ENCODE data around the gene MATN1. TPM values are rescaled to one million over a fixed set of nuclear protein-coding genes. Genes with fewer than 3 reads are reported as not detected.

Gene MATN1
- total RNA-seq, 1 donor from 2014 or later = 0.49 TPM

- no peaks in the 10 kb centered on the region for H3K9me3 ChIP-seq
- intact Hi-C loops (cut with DNase I) = loop anchor here (2.0 kb wide), 1 partner anchor 59 kb away; no protein-coding TSS in a partner anchor
- no peak for TF ChIP-seq CTCF (IDR thresholded peaks at IDR 0.05)
- no peak for TF ChIP-seq POLR2A (IDR thresholded peaks at IDR 0.05)
- TF ChIP-seq POLR2AphosphoS5 (IDR thresholded peaks at IDR 0.05; ENCODE audit: insufficient read depth in 1 of 2, low read depth in 1 of 2) = no peak
- H3K4me1 ChIP-seq = peaks cover 9% of the 10 kb centered on the region
- H3K27ac ChIP-seq = no peak overlapping the region
- H3K36me3 ChIP-seq = peaks cover 0 to 3% of the 10 kb centered on the region in 2 donors
- DNase-seq (ENCODE audit: extremely low spot score in 2 of 2) = no peak
- no peak overlapping the region for H3K4me3 ChIP-seq
- H3K27me3 ChIP-seq = no peaks in the 10 kb centered on the region
These were observed 2.0 kb downstream of the MATN1 start for GRCh38 chr1:30721341-30721793.

GRCh38 chr1:30720271-30721223 is 2.8 kb downstream of the MATN1 start:
- H3K9me3 ChIP-seq = no peaks in the 10 kb centered on the region
- no peak overlapping the region for H3K27ac ChIP-seq
- H3K36me3 ChIP-seq = peaks cover 0 to under 1% of the 10 kb centered on the region in 2 donors
- peaks cover 9% of the 10 kb centered on the region for H3K4me1 ChIP-seq
- no peak overlapping the region for H3K4me3 ChIP-seq
- H3K27me3 ChIP-seq = no peaks in the 10 kb centered on the region
- intact Hi-C loops (cut with DNase I) = loop anchor here (2.0 kb wide), 1 partner anchor 60 kb away; no protein-coding TSS in a partner anchor
- no peak for TF ChIP-seq CTCF (IDR thresholded peaks at IDR 0.05)
- TF ChIP-seq POLR2A (IDR thresholded peaks at IDR 0.05) = no peak
- no peak for TF ChIP-seq POLR2AphosphoS5 (IDR thresholded peaks at IDR 0.05; ENCODE audit: insufficient read depth in 1 of 2, low read depth in 1 of 2)
- no peak for DNase-seq (ENCODE audit: extremely low spot score in 2 of 2)

- Histone ChIP-seq H3K9me3 (no peaks in the 10 kb centered on the region), H3K27ac (peak overlapping the region; percentile 99), H3K36me3 (no peaks in the 10 kb centered on the region), H3K4me3 (peak overlapping the region; percentile 54 to 73), H3K4me1 (peaks cover 9% of the 10 kb centered on the region), H3K27me3 (no peaks in the 10 kb centered on the region)
- no peak for DNase-seq (ENCODE audit: extremely low spot score in 2 of 2)
- TF ChIP-seq POLR2AphosphoS5 (IDR thresholded peaks at IDR 0.05; ENCODE audit: insufficient read depth in 1 of 2, low read depth in 1 of 2) = no peak
- intact Hi-C loops (cut with DNase I) = loop anchor here (2.0 to 5.0 kb wide), 3 partner anchors 61 to 1597 kb away; partner anchors contain the start of gene TMEM200B
These were observed 3.7 kb downstream of the MATN1 start for GRCh38 chr1:30719406-30720270.

- Histone ChIP-seq H3K27ac (peak overlapping the region; percentile 99), H3K4me1 (peaks cover 11% of the 10 kb centered on the region), H3K4me3 (peak overlapping the region; percentile 54 to 73), H3K36me3 (no peaks in the 10 kb centered on the region), H3K9me3 (no peaks in the 10 kb centered on the region), H3K27me3 (no peaks in the 10 kb centered on the region)
- DNase-seq (ENCODE audit: extremely low spot score in 2 of 2) = peak in 1 of 2 donors; percentile 99
- intact Hi-C loops (cut with DNase I) = loop anchor here (5.0 kb wide), 2 partner anchors 193 to 1597 kb away; partner anchors contain the start of gene TMEM200B
- TF ChIP-seq CTCF (IDR thresholded peaks at IDR 0.05) = peak; percentile 94 to 100 (median 99)
- peak; percentile 34 to 99 for TF ChIP-seq POLR2AphosphoS5 (IDR thresholded peaks at IDR 0.05; ENCODE audit: insufficient read depth in 1 of 2, low read depth in 1 of 2)
- TF ChIP-seq POLR2A (IDR thresholded peaks at IDR 0.05) = peak in 1 of 2 donors; percentile 96
These were observed 4.6 kb downstream of the MATN1 start for GRCh38 chr1:30718636-30719405.
